CD4-positive, alpha-beta T cell (primary cell): ENCODE data around the gene TANGO2. TPM values are rescaled to one million over a fixed set of nuclear protein-coding genes. Genes with fewer than 3 reads are reported as not detected.

Source experiments
- ATAC-seq: fragments of 200-7000 bp; cut with Tn5 transposase; one replicate; pipeline ENCODE4 v1.10.0; 2022; ENCODE audit warnings: mild to moderate bottlenecking; ENCODE audit not compliant: poor library complexity
- CTCF ChIA-PET: fragments of 350-600 bp; sonication (Branson Sonifier 250); formaldehyde crosslinking; loops from one replicate; lab custom pipeline; 2021; ENCODE audit warnings: antibody characterized with exemption, inconsistent platforms; lab: Charles Lee
- POLR2A ChIA-PET: fragments of 350-600 bp; sonication (Branson Sonifier 250); formaldehyde crosslinking; loops from one replicate; lab custom pipeline; 2021; ENCODE audit warnings: antibody characterized with exemption, inconsistent platforms; lab: Charles Lee
- DNase-seq, 14 experiments: peaks; one replicate each; pipeline ENCODE4 v3.0.0-alpha.2; 2013 to 2020; ENCODE audit warnings: mixed read lengths in 2 of 14
- H3K27ac ChIP-seq, 2 donors: one replicate each; pipeline versions ENCODE4 v1.5.1 to v1.7.0; 2013; ENCODE audit warnings: low read length in 2 of 2, low read depth in 1 of 2, mild to moderate bottlenecking in 1 of 2
- H3K27me3 ChIP-seq, 2 experiments: 1 replicate in 1 of 2; 2 replicates in 1 of 2; pipeline versions ENCODE4 v1.6.1 to v1.7.0; 2013; ENCODE audit warnings: low read length in 2 of 2, control low read depth in 1 of 2, mild to moderate bottlenecking in 1 of 2, moderate library complexity in 1 of 2; ENCODE audit not compliant: insufficient read depth in 2 of 2, control insufficient read depth in 1 of 2
- H3K36me3 ChIP-seq: one replicate; pipeline ENCODE4 v1.6.1; 2013; ENCODE audit warnings: low read length, control low read depth; ENCODE audit not compliant: insufficient read depth
- H3K4me1 ChIP-seq: one replicate; pipeline ENCODE4 v1.6.1; 2013; ENCODE audit warnings: low read length, control low read depth; ENCODE audit not compliant: insufficient read depth
- H3K4me3 ChIP-seq: one replicate; pipeline ENCODE4 v1.5.1; 2013; ENCODE audit warnings: mild to moderate bottlenecking, low read length, moderate library complexity
- H3K9me3 ChIP-seq, 2 experiments: 1 replicate in 1 of 2; 2 replicates in 1 of 2; pipeline versions ENCODE4 v1.6.1 to v1.7.0; 2013; ENCODE audit warnings: low read length in 2 of 2, mild to moderate bottlenecking in 2 of 2, control low read depth in 1 of 2, moderate library complexity in 1 of 2; ENCODE audit not compliant: control insufficient read depth in 1 of 2, insufficient read depth in 1 of 2
- H3K27ac Mint-ChIP-seq: one replicate; pipeline ENCODE4 v1.8.0; 2020; ENCODE audit warnings: mixed read lengths
- H3K27me3 Mint-ChIP-seq: one replicate; pipeline ENCODE4 v1.8.0; 2021; ENCODE audit warnings: mixed read lengths
- H3K36me3 Mint-ChIP-seq: one replicate; pipeline ENCODE4 v1.8.0; 2021; ENCODE audit warnings: low read depth, mixed read lengths
- H3K4me1 Mint-ChIP-seq: one replicate; pipeline ENCODE4 v1.8.0; 2021; ENCODE audit warnings: low read depth, mixed read lengths
- H3K4me3 Mint-ChIP-seq: one replicate; pipeline ENCODE4 v1.8.0; 2020; ENCODE audit warnings: mild to moderate bottlenecking, mixed read lengths
- H3K9me3 Mint-ChIP-seq: one replicate; pipeline ENCODE4 v1.8.0; 2020; ENCODE audit warnings: mixed read lengths
- CTCF ChIP-seq: fragments of 200-600 bp; IDR thresholded peaks from one replicate; pipeline ENCODE4 v1.8.0; 2022; ENCODE audit warnings: antibody characterized with exemption, mild to moderate bottlenecking
- intact Hi-C, 2 experiments: fragments of 100-400 bp; cut with DNase I in 1 of 2; cut with micrococcal nuclease in 1 of 2; formaldehyde crosslinking; loops; one replicate each; pipeline versions ENCODE4 v1.15.1 to v1.9.0; 2023 to 2025; cut with DNase I, micrococcal nuclease
- total RNA-seq, 174 experiments: library from RNA in 2 of 174; stranded (reverse) in 2 of 174; gene quantifications; one replicate each; pipeline ENCODE4 v1.2.3 and lab custom pipeline; 2021 to 2026

TANGO2 gene
- total RNA-seq, 2 experiments from 2014 or later, result 10.3 to 10.5 TPM

GRCh38 chr22:20085651-20086050 lies 64.7 kb downstream of the TANGO2 start:
- ChIA-PET CTCF (interaction anchor here (0.6 kb wide), 1 partner anchor 44 kb away, joined by 3 read pairs; no protein-coding TSS in a partner anchor), POLR2A (no interaction called here)
- Histone ChIP-seq H3K27me3 (no peaks in the 10 kb centered on the region), H3K36me3 (peaks cover 56% of the 10 kb centered on the region), H3K4me3 (no peak overlapping the region), H3K4me1 (peaks cover 46% of the 10 kb centered on the region), H3K27ac (no peak overlapping the region), H3K9me3 (no peaks in the 10 kb centered on the region)
- no peak for TF ChIP-seq CTCF
- peaks cover 53% of the 10 kb centered on the region for H3K36me3 Mint-ChIP-seq
- no peak for DNase-seq
- H3K27me3 Mint-ChIP-seq, result no peaks in the 10 kb centered on the region
- intact Hi-C loops, result no loop called here
- no peak overlapping the region for H3K27ac Mint-ChIP-seq
- no peaks in the 10 kb centered on the region for H3K9me3 Mint-ChIP-seq
- peaks cover 42% of the 10 kb centered on the region for H3K4me1 Mint-ChIP-seq
- ATAC-seq, result no peak
- no peak overlapping the region for H3K4me3 Mint-ChIP-seq

- H3K27me3 ChIP-seq, result no peaks in the 10 kb centered on the region
- ChIA-PET POLR2A (no interaction called here), CTCF (no interaction called here)
- H3K36me3 ChIP-seq, result peaks cover 61% of the 10 kb centered on the region
- no peaks in the 10 kb centered on the region for H3K9me3 Mint-ChIP-seq
- H3K4me3 ChIP-seq, result no peak overlapping the region
- no peaks in the 10 kb centered on the region for H3K27me3 Mint-ChIP-seq
- intact Hi-C loops, result no loop called here
- H3K4me3 Mint-ChIP-seq, result no peak overlapping the region
- no peak overlapping the region for H3K27ac ChIP-seq
- H3K4me1 ChIP-seq, result peaks cover 44% of the 10 kb centered on the region
- no peak for TF ChIP-seq CTCF
- no peak overlapping the region for H3K27ac Mint-ChIP-seq
- no peak for DNase-seq
- H3K4me1 Mint-ChIP-seq, result peaks cover 39% of the 10 kb centered on the region
- no peaks in the 10 kb centered on the region for H3K9me3 ChIP-seq
- H3K36me3 Mint-ChIP-seq, result peaks cover 58% of the 10 kb centered on the region
- ATAC-seq, result no peak
Measured at GRCh38 chr22:20086101-20086599, 65.2 kb downstream of the TANGO2 start.

- TF ChIP-seq CTCF, result no peak
- Histone ChIP-seq H3K4me1 (peaks cover 44% of the 10 kb centered on the region), H3K27me3 (no peaks in the 10 kb centered on the region), H3K4me3 (no peak overlapping the region), H3K36me3 (peaks cover 67% of the 10 kb centered on the region), H3K9me3 (no peaks in the 10 kb centered on the region), H3K27ac (no peak overlapping the region)
- Mint-ChIP-seq H3K4me1 (peaks cover 39% of the 10 kb centered on the region), H3K36me3 (peaks cover 64% of the 10 kb centered on the region), H3K27me3 (no peaks in the 10 kb centered on the region), H3K27ac (no peak overlapping the region), H3K4me3 (no peak overlapping the region), H3K9me3 (no peaks in the 10 kb centered on the region)
- intact Hi-C loops, result no loop called here
- ChIA-PET POLR2A (no interaction called here), CTCF (no interaction called here)
- ATAC-seq, result no peak
- DNase-seq, result no peak
Measured at GRCh38 chr22:20086763-20087162, 65.9 kb downstream of the TANGO2 start.
